Prostate gland (tissue), 2 donors: ENCODE results near the gene XIRP1.

Experiments used
- POLR2A ChIP-seq: fragments of 450-650 bp; IDR thresholded peaks from one replicate; pipeline ENCODE4 v1.6.1; 2016; ENCODE audit warnings: antibody characterized with exemption, mild to moderate bottlenecking
- POLR2AphosphoS5 ChIP-seq: sonication (generic); formaldehyde crosslinking; IDR thresholded peaks from one replicate; pipeline ENCODE4 v1.6.1; 2017; ENCODE audit warnings: antibody characterized with exemption
- TF ChIP-seq, protein P1 (sequence below), 4 experiments: fragments of 200-600 bp in 2 of 4; fragments of 450-650 bp in 2 of 4; sonication (generic) in 2 of 4; IDR thresholded peaks; 1 replicate in 3 of 4; 2 replicates in 1 of 4; pipeline ENCODE4 v1.5.1; 2016 to 2019; ENCODE audit warnings: antibody characterized with exemption in 4 of 4, mild to moderate bottlenecking in 2 of 4, moderate library complexity in 2 of 4

DNA sequence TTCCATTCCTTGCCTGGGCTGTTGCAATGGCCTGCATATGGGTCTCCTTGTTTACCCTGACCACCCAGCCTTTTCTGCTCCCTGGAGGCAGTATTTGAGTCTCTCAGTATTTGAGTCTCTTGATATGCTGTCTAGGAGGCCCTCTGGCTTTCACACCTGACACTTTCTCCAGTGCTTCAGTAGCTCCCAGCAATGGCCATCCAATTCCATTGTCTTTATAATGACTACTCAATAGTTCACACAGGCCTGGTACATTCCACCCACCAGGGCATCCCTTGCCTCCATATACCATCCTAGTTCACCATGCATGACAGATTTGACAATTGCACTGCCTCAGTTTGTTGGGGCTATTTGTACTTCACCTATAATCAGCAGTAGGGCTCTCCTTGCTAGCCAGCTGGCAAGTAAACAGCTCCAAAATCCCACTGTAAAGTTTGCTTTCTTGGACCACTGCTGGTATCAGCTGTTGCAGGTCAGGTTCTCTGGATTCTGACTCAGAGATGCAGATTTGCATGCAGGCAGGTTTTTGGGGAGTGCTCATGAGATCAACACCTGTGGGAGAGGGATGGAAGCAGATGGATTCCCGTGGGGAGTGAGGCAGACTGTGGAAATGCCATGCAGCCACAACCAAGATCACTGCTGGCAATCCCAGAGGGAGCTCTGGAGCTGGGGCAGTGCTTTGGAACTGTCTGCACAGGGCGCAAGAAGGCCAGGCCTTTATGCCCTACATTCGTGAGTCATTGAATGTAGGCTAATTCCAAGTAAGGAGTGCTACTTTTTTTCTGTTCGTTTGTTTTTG lies 19.1 kb upstream of the XIRP1 start:
- TF ChIP-seq, protein P1, sequence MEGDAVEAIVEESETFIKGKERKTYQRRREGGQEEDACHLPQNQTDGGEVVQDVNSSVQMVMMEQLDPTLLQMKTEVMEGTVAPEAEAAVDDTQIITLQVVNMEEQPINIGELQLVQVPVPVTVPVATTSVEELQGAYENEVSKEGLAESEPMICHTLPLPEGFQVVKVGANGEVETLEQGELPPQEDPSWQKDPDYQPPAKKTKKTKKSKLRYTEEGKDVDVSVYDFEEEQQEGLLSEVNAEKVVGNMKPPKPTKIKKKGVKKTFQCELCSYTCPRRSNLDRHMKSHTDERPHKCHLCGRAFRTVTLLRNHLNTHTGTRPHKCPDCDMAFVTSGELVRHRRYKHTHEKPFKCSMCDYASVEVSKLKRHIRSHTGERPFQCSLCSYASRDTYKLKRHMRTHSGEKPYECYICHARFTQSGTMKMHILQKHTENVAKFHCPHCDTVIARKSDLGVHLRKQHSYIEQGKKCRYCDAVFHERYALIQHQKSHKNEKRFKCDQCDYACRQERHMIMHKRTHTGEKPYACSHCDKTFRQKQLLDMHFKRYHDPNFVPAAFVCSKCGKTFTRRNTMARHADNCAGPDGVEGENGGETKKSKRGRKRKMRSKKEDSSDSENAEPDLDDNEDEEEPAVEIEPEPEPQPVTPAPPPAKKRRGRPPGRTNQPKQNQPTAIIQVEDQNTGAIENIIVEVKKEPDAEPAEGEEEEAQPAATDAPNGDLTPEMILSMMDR (IDR thresholded peaks at IDR 0.05): no peak
- TF ChIP-seq POLR2A (no peak), POLR2AphosphoS5 (no peak)
